SKM-1 treated with dmso at 0.1 percent for 144 hours (cell line): ENCODE results near the gene ABCB10.
A peak's percentile ranks its signal among the peaks of the same experiment; 100 is the strongest.
"Not testable (repeated sequence)": the region's sequence is repeated elsewhere in the genome, so short reads cannot be mapped to it uniquely, and the experiment has no call there.

Source experiments
- DNase-seq: peaks from one replicate; lab custom pipeline; 2025; ENCODE audit not compliant: unreplicated experiment; lab: John Stamatoyannopoulos, UW

The ABCB10 gene

DNA sequence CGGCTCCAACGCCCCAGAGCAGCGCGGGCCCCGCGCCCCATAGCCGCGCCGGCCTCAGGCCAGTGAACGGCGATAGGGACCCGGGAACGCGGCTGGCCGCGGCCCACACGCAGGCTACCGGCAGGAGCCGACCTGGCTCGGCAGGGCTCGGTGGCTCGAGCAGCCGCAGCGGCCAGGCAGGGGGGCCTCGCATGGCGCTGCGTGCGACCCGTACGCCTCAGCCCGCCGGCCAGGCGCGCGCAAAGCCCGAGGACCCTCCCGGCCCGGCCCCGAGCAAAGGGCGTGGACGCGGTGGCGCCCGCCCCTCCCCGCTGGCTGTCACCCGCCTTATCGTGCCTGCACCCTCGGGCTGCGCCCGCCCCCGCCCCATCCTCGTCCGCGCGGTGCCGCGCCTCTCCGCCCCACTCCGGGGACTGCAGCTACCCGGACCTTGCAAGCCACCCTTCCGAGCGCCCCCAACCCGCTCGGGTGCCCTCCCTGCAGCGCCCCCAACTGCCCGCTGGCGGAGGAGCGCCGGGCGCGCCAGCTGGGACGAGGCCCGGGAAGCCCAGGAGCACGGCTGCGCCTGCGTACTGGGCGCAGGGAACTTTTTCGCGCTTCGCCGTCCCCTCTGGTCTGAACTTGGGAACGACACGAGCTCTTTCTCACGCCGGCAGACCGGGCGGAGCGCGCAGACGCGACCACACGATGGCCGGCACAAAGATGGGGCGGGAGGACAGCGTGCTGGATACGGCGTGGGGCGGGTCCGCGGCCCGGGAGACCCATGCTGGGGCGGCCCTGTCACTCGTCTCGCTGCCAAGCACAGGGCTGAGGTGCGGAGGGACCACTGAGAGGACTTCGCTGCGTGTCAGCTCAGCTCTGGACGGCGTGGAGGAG lies at the start of gene ABCB10:
ABCB10 (minus strand) TSS at position 248 of the 876 bp plus-strand sequence; CDS start at position 193, 55 bp downstream.
- DNase-seq = peak; percentile 99

GRCh38 chr1:229607370-229607769 lies 48.9 kb upstream of the ABCB10 start:
- DNase-seq = no peak

- DNase-seq = no peak
Measured at GRCh38 chr1:229603371-229604005, 45.0 kb upstream of the ABCB10 start.

DNA sequence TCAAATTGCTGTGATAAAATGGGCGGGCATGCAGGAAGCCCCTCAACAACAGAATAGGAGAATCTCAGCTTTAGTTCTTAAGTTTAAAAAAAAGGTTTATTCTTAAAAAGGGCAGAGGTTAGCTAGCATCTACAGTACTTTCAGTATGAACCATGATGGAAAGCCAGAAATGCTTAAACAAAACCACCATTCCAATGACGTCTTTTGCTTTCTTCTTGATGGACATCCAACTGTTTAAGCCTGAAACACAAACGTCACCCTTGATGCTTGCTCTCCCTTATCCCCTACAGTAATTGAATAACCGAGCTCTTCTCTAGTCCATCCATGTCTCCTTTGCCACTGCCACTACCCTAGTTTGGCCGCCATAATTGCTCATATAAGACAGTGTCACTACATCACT lies 41.7 kb upstream of the ABCB10 start:
- DNase-seq = no peak

- DNase-seq = no peak
Measured at GRCh38 chr1:229599218-229599954, 40.9 kb upstream of the ABCB10 start.

DNA sequence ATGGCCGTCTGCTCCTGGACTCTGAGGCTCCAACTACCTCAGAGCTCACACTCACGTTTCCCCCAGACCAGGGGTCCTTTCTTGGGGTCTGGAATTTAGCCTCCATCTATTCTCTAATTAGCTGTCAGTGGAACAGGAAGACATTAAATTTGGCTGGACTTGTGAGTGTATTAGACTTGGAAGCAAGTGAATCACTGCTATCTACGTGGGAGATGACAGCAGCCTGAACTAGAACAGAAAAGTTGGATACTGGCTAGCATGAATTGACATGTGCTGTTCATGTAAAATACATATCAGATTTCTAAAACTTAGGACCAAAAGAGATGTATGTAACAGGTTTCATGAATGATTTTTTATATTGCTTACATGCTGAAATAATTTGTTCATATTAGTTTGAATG lies 39.4 kb upstream of the ABCB10 start:
- no peak for DNase-seq

DNA sequence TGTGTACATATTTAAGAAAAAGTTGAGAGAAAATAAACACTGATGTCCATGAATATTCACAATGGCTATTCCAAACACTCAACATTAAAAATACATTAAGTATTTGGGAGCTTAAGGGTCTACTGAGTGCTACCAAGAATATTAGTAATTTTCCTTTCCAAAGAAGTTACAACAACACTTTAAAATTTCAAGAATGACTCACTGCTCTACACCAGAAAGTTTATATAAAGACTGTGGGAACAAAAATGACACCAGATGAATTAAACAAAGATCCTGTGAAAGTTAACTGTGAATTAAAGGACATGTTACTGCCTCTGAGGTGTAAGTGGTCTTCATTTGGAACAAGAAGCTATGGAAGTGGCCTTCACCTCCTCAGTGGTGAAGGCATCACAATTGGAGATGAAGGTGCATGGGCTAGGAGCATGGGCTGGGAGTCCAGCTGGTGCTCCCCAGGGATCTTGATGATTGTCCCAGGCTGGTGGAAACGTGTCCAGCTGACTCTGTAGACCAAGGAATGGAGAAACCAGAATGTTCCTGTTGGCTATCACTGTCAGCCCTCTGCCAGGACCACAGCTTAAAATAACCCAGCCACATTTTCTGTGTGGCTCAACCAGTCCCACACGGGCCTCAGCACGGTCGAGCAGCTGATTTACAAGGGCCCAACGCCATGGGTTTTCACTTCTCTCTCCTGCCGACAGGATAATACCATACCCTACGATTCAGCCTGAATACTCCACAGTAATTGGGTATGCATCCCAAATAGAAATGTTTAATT lies 38.6 kb upstream of the ABCB10 start:
- DNase-seq = no peak

DNA sequence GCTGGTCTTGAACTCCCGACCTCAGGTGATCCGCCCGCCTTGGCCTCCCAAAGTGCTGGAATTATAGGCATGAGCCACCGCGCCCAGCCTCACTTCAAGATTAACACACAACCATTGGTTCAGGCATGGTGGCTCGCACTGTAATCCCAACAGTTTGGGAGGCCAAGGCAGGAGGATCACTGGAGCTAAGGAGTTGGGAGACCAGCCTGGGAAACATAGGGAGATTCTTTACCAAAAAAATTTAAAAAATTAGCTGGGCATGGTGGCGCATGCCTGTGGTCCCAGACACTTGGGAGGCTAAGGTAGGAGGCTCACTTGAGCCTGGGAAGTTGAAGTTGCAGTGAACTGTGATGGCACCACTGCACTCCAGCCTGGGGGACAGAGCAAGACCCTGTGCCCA lies 37.4 kb upstream of the ABCB10 start:
- DNase-seq = not testable (repeated sequence)

DNA sequence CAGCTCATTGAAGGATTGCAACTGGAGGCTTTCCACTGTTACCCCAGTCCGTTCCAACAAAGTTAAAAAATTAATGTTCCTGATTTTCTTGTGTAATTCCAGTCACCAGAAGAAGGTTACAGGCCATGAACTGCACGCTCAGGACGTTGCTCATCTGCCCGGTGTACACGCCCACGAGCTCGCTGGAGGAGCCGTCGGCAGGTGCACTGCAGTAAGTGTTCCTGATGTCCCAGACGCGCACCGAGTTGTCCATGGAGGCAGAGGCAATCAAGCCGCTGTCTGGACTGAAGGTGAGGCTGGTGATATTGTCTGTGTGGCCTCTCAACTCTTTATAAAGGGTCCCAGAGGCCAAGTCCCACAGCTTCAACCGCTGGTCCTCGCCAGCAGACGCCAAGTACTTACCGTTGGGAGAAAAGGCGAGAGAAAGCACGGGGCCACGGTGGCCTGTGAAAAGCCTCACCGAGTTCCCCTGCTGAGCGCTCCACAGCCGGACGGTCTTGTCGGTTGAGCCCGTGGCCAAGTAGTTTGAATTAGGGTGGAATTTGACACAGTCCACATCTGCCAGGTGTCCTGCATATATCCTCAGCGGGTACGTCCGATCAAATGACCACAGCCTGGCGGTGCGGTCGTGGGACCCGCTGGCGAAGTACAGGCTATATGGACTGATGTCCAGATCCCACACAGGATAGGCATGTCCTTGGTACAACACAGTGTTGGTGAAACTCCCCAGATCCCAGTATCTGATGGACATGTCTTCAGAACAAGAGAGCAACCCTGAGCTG lies 35.9 kb upstream of the ABCB10 start:
- DNase-seq = no peak

- no peak for DNase-seq
Measured at GRCh38 chr1:229593800-229594199, 35.3 kb upstream of the ABCB10 start.

DNA sequence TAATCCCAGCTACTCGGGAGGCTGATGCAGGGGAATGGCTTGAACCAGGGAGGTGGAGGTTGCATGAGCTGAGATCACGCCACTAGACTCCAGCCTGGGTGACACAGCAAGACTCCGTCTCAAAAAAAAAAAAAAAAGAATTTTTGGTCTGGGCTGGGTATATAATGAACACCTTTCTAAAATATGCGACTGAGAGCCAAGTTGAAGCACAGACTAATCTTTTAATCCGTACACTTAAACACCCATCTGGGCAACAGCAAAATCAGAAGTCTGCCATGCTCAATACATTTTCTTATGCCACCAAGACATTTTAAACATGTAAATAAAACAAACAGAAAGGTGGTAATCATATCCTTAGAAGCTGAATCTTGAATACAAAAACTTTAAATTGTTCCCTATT lies 31.6 kb upstream of the ABCB10 start:
- no peak for DNase-seq

DNA sequence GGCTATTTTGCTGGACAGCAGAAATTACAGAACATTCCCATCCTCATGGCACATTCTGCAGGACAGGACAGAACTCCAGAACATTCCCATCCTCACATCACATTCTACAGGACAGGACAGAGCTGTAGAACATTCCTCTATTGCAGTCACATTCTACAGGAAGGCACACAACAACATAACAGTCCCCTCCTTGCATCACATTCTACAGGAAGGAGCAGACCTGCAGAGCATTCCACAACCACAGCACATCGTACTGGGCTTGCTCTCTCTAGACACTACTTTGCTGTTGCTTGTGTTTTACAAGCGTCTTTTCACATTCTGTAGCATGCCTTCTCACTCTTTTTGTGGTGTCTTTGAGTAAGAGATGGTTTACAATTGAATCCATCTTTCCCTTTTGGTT lies 26.8 kb upstream of the ABCB10 start:
- no peak for DNase-seq

GRCh38 chr1:229582715-229583114 lies 24.2 kb upstream of the ABCB10 start:
- no peak for DNase-seq

- DNase-seq = peak; percentile 83
Measured at GRCh38 chr1:229582011-229582694, 23.6 kb upstream of the ABCB10 start.

GRCh38 chr1:229581485-229581884 lies 23.0 kb upstream of the ABCB10 start:
- DNase-seq = no peak

DNA sequence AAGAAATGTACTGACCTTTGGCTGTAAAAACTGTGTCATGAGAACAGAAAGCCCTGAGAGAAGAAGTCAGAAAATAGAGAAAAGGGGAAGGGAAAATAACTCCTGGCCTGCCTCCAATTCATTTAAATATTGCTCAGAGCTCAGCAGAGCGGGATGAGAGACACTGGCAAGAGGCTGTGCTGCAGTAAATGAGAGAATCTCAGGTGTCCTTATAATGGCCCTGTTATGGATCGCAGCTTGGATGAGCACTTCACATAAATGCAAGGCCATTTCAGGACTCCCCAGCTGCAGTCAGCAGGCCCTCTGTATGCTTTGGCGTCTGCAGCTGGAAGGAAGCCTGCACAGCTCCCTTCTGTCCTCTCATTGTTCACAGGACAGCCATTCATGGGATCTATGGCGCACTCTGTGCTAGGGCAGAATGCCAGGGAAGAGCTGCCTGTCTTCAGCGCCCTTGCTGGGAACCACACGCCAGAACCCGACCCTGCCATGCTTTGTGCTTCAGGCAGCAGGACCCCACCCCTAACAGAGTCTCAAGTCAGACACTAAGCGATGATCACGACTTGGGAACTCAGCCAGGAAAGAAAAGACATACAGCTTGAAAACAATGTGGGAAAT lies 20.7 kb upstream of the ABCB10 start:
- peak; percentile 91 for DNase-seq

DNA sequence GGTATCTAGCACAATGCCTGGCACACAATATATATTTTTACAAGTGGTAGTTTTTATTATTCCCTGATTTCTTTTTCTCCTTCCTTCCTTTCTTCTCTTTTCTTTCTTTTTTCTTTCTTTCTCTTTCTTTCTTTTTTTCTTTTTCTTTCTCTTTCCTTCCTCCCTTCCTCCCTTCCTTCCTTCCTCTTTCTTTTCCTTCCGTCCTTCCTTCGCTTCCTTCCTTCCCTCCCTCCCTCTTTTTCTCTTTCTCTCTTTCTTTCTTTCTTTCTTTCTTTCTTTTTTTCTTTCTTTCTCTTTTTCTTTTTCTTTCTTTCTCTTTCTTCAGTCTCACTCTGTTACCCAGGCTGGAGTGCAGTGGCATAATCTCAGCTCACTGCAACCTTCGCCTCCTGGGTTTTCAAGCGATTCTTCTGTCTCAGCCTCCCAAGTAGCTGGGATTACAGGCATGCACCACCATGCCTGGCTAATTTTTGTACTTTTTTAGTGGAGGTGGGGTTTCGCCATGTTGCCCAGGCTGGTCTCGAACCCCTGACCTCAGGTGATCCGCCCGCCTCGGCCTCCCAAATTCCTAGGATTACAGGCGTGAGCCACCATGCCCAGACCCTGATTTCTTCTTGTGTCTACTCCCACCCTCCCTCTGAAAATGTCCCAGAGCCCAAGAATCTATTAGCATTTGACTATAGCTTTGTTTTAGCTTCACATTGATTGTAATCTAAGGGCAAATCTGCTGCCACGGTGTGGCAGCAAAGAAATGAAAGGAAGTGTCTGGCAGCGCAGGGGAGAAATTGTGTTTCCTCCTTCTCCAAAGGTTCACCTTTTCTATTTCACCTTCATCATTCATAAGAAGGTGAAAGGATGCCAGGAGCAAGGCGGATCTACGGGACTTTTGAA lies 19.9 kb upstream of the ABCB10 start:
- no peak for DNase-seq
